NCI-H146 treated with DMSO at 0.1 percent for 48 hours (cell line): ENCODE results near the gene NARS2.
"Not testable (repeated sequence)": the region's sequence is repeated elsewhere in the genome, so short reads cannot be mapped to it uniquely, and the experiment has no call there.

Experiments
- DNase-seq: peaks from one replicate; lab custom pipeline; 2025; ENCODE audit not compliant: unreplicated experiment; lab: John Stamatoyannopoulos, UW

The NARS2 gene, protein sequence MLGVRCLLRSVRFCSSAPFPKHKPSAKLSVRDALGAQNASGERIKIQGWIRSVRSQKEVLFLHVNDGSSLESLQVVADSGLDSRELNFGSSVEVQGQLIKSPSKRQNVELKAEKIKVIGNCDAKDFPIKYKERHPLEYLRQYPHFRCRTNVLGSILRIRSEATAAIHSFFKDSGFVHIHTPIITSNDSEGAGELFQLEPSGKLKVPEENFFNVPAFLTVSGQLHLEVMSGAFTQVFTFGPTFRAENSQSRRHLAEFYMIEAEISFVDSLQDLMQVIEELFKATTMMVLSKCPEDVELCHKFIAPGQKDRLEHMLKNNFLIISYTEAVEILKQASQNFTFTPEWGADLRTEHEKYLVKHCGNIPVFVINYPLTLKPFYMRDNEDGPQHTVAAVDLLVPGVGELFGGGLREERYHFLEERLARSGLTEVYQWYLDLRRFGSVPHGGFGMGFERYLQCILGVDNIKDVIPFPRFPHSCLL

DNA sequence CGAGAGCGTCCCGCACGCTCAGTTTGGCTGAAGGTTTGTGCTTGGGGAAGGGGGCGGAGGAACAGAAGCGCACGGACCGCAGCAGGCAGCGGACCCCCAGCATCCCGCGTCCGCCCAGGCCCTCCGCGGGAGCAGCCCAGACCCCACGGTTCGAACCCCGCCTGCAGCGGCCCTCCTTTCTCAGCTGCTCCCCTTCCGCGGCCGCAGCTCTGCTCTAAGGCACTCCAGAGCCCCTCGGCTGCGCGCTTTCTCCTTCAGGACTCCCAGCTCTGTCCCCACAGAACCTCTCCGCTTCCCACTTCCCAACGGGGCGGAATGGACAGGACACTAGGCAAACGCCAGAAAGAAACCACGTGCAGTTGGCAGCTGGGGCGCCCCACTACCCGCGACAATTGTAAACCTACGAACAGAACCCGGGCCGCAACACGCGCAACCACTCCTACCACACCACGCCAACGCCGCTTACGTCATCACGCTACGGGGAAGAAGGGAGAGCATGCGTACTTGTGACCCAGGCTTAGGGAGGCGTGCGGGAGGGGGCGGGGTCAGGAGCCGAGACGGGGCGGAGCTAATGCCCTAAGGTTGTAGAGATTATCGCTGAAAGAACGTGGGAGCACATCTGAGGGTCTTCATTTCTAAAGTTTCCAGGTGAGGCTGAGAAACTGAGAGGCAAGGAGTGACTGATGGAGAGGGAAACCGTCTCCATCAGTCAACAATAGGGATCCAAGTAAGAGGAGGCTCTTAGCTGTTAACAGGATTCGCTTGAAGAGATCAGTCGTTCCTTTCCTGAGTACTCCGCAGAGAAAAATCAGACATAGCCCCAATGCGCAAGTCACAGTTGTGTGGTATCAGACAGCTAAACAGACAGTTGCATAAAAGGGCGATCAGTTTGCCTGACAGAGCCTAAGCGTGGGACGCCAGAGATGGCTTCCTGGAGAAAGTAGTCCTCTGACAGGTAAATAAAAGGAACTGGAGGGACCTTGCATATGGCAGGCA is at the start of gene NARS2:
Gene NARS2, minus strand, starts transcription at position 479 of the 996 bp plus-strand sequence. Its CDS starts 376 bp downstream, at position 103.
- peak; percentile 94 for DNase-seq

- no peak for DNase-seq
Observed at GRCh38 chr11:78622666-78623065, 48.0 kb upstream of the NARS2 start.

- DNase-seq, result no peak
Observed at GRCh38 chr11:78620159-78620558, 45.5 kb upstream of the NARS2 start.

DNA sequence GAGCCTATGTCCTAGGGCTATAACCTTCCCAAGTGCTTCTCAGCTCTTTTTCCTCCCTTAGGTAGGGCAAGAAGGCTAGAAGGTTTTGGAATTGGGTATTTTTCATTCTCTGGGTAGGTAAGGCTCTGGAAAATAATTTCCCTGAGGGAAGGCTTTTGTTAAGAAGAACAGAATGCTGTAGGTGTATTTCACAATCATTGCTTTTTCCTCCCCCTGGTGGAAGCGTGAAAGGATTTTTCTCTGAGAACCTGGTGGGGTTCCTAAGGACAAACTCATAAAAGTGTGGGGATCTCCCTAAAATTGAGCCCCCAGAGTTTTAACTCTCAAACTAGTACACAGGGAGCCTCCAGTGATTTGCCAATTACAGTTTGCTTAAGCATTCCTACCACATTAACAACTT is 41.1 kb upstream of the NARS2 start:
- no peak for DNase-seq

DNA sequence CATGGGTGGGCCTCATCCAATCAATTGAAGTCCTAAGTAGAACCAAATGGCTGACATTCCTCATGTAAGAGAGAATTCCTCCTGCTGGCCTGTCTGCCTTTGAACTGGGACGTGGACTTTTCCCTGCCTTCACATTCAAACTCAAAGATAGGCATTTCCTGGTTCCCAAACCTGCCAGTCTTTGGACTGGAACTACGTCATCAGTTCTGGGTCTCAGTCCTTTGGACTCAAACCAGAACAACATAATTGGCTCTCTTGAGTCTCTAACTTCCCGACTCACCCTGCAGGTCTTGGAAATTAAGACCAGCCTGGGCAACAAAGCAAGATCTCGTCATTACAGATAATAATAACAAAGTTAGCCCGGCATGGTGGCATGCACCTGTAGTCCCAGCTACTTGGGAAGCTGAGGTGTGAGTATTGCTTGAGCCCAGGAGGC is 38.7 kb upstream of the NARS2 start:
- no peak for DNase-seq

DNA sequence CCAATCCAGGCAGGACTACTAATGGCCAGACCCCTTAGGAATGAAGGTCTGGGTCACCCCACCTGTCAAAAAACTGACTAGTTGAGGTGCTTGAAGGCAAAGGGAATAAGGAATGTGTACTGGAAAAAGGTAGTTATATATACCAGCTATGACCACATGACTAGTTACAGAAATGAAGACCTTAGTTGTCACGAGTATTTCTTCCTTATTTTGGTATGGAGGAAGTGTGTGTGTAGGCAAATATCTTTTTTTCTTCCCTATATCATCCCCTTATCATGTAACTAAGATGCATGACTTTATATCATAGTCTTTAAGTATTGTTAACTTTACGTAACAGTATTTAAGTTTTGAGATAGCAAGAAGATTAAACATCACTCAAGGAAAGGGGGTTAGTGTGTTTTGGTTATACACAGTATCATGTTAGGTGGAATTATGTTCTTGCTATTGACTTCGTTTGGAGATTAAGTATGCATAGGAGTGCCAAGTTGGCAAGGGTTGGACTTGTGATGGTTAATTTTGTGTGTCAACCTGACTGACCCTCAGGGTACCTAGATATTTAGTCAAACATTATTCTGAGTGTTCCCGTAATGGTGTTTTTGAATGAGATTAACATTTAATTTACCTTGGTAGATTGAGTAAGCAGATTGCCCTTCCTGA is 38.2 kb upstream of the NARS2 start:
- no peak for DNase-seq

DNA sequence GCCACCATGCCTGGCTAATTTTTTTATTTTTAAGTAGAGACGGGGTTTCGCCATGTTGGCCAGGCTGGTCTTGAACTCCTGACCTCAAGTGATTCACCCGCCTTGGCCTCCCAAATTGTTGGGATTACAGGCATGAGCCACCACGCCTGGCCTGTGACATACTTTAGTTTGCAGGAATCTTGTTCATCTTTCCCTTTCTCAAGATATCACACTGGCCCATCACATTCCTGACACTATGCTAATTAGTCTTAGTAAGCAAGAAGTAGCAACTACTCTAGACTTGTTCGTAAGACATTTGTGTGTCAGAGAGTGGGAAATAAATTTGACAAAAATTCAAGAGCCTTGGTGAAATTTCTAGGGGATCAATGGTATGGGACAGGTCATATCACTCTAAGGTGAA is 34.7 kb upstream of the NARS2 start:
- DNase-seq, result not testable (repeated sequence)

- no peak for DNase-seq
Observed at GRCh38 chr11:78607696-78608095, 33.0 kb upstream of the NARS2 start.

- no peak for DNase-seq
Observed at GRCh38 chr11:78606667-78607066, 32.0 kb upstream of the NARS2 start.

DNA sequence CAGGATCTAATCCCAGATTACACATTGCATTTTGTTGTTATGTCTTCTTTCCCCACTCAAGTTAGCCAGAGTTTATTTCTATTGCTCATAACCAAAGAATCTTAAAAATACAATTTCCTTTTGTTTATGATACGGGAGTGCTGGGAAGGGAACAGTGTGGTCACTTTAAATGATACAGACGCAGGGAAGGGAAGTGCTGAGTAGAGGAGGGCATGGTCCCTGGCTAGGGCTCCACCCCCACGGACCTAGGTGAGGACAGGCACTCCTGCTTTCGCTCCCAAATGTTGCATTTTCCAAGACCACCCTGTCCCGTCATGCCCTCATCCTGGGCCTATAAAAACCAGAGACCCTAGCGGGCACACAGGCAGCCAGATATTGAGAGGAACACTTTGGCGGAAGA is 30.6 kb upstream of the NARS2 start:
- DNase-seq, result no peak

DNA sequence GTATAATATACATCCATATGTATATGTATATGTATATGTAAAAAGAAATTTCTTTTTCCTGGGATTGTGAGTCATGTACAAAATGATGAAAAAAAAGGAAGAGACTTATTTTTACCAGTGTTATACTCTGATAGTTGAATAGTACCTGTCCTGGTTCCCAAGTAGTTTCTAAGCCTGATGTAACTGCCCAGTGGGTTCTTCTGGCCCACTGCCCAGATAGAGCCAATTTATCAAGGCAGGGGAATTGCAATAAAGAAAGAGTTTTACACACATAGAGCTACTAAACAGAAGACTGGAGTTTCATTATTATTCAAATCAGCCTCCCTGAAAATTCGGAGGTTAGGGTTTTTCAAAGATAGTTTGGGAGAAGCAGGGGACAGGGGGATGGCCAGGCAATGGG is 29.1 kb upstream of the NARS2 start:
- no peak for DNase-seq

DNA sequence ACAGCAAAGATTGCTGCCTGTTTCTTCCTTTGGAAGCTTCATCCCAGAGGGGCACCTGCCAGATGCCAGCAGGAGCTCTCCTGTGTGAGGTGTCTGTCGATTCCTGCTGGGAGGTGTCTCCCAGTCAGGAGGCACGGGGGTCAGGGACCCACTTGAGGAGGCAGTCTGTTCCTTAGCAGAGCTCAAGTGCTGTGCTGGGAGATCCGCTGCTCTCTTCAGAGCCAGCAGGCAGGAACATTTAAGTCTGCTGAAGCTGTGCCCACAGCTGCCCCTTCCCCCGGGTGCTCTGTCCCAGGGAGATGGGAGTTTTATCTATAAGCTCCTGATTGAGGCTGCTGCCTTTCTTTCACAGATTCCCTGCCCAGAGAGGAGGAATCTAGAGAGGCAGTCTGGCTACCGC is 28.1 kb upstream of the NARS2 start:
- not testable (repeated sequence) for DNase-seq

- not testable (repeated sequence) for DNase-seq
Observed at GRCh38 chr11:78601066-78601465, 26.4 kb upstream of the NARS2 start.

DNA sequence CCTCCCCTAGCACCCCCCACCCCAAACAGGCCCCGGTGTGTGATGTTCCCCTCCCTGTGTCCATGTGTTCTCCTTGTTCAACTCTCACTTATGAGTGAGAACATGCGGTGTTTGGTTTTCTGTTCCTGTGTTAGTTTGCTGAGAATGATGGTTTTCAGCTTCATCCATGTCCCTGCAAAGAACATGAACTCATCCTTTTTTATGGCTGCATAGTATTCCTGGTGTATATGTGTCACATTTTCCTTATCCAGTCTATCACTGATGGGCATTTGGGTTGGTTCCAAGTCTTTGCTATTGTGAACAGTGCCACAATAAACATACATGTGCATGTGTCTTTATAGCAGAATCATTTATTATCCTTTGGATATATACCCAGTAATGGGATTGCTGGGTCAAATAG is 22.9 kb upstream of the NARS2 start:
- not testable (repeated sequence) for DNase-seq

DNA sequence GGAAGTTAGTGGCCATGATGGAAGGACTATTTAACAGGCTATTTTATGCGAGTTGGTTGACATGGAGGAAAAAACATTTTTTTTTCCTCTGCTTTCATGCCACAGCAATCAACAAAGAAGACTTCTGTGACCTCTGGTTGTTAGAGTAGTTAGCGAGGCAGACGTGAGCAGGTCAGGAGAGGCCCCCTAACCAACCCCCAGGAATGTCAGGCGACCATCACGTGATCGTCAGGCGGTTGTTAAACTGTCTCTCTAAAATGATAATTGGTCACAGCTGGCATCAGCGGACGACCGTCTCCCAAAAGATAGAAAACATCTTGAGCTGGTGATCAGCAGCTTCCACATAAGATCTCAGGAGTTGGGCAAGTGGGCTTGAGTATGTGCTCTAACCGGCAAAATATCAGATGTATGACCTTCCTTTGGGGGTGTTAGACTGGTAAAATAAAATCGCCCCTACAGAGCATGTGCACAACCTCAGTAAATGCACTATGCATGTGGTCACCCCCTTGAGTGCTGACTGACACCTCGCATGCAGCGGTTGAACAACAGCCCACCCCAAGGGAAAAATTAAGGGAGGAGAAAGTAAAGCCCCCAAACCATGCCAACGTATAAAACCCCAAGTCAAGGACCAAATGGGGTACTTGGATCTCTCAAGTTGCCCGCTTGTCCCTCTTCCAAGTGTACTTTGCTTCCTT is 20.9 kb upstream of the NARS2 start:
- DNase-seq, result no peak

DNA sequence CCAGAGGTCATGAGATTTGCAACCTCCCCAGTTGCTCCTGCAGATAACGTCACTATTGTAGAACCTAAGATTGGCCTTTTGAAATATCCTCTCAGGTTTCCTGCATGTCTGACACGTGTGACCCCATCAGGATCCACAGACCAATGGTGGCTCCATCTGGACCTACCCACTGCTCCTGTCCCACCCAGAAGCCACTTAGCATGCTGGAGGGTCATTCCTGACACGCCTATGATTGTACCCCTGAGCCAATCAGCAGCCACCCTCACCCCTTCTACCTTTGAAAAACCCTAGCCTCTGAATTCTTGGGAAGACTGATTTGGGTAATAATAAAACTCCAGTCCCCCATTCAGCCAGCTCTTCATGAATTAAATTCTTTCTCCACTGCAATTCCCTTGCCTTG is 20.1 kb upstream of the NARS2 start:
- DNase-seq, result no peak

GRCh38 chr11:78588517-78588916 is 13.9 kb upstream of the NARS2 start:
- no peak for DNase-seq

DNA sequence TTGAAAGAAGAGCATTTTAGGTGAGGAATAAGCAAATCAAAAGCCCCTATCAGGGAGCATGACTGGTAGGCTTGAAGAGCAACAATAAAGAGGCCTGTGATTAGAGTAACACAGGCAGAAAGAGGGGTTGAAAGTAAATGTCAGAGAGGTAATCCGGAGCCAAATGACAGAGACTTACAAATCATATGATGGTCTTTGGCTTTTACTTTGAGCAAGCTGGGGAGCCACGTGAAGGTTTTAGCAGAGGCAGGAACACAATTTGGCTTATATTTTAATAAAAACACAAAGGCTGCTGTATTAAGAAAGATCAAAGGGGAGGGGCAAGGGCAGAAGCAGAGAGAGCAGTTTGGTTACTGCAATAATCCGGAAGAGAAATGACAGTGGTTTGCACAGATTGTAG is 12.8 kb upstream of the NARS2 start:
- no peak for DNase-seq

- DNase-seq, result peak; percentile 12
Observed at GRCh38 chr11:78586452-78587046, 11.9 kb upstream of the NARS2 start.

- no peak for DNase-seq
Observed at GRCh38 chr11:78583889-78584288, 9.2 kb upstream of the NARS2 start.
